GM18498 (cell line): Measurements from ENCODE around the gene TOP1.
"Not testable (repeated sequence)": the region's sequence is repeated elsewhere in the genome, so short reads cannot be mapped to it uniquely, and the experiment has no call there.

Source experiments
- ATAC-seq: cut with Tn5 transposase; IDR thresholded peaks from one replicate; pipeline ENCODE4 v1.9.1; 2021; ENCODE audit warnings: mild to moderate bottlenecking, moderate library complexity; ENCODE audit not compliant: unreplicated experiment

The TOP1 gene

GRCh38 chr20:41089555-41089954 lies 60.9 kb downstream of the TOP1 start:
- no peak for ATAC-seq

- no peak for ATAC-seq
Observed at GRCh38 chr20:41091927-41092326, 63.3 kb downstream of the TOP1 start.

- ATAC-seq: no peak
Observed at GRCh38 chr20:41094353-41095055, 65.9 kb downstream of the TOP1 start.

GRCh38 chr20:41095110-41095969 lies 66.7 kb downstream of the TOP1 start:
- ATAC-seq: no peak

- ATAC-seq: no peak
Observed at GRCh38 chr20:41098703-41099250, 70.2 kb downstream of the TOP1 start.

GRCh38 chr20:41100001-41100480 lies 71.4 kb downstream of the TOP1 start:
- ATAC-seq: no peak

- no peak for ATAC-seq
Observed at GRCh38 chr20:41101660-41102059, 73.0 kb downstream of the TOP1 start.

GRCh38 chr20:41108531-41108930 lies 79.9 kb downstream of the TOP1 start:
- no peak for ATAC-seq

- ATAC-seq: no peak
Observed at GRCh38 chr20:41110012-41110411, 81.4 kb downstream of the TOP1 start.

GRCh38 chr20:41110930-41111577 lies 82.4 kb downstream of the TOP1 start:
- no peak for ATAC-seq

GRCh38 chr20:41111578-41111951 lies 82.9 kb downstream of the TOP1 start:
- ATAC-seq: no peak

- ATAC-seq: no peak
Observed at GRCh38 chr20:41116282-41116956, 87.8 kb downstream of the TOP1 start.

- ATAC-seq: not testable (repeated sequence)
Observed at GRCh38 chr20:41118159-41118558, 89.5 kb downstream of the TOP1 start.

GRCh38 chr20:41118632-41119031 lies 90.0 kb downstream of the TOP1 start:
- no peak for ATAC-seq

- ATAC-seq: no peak
Observed at GRCh38 chr20:41119614-41120561, 91.3 kb downstream of the TOP1 start.

- no peak for ATAC-seq
Observed at GRCh38 chr20:41121399-41121798, 92.8 kb downstream of the TOP1 start.

- no peak for ATAC-seq
Observed at GRCh38 chr20:41123631-41124030, 95.0 kb downstream of the TOP1 start.

GRCh38 chr20:41124451-41125094 lies 96.0 kb downstream of the TOP1 start:
- no peak for ATAC-seq
